ENCODE data around the gene CENPT.
"Not testable (repeated sequence)": the region's sequence is repeated elsewhere in the genome, so short reads cannot be mapped to it uniquely, and the experiment has no call there.

Gene CENPT

GRCh38 chr16:67874372-67874771, 26.9 kb upstream of the CENPT start:
- DNase-seq (ENCODE audit: low spot score): no peak

- no peak for DNase-seq (ENCODE audit: low spot score)
Observed at GRCh38 chr16:67873435-67874370, 26.2 kb upstream of the CENPT start.

GRCh38 chr16:67872631-67873434, 25.3 kb upstream of the CENPT start, which contains the start of gene EDC4:
Gene EDC4 (plus strand): TSS chr16:67873052. CDS start chr16:67873262, 210 bp downstream.
- DNase-seq (ENCODE audit: low spot score): peak; percentile 73

- DNase-seq (ENCODE audit: low spot score): no peak
Observed at GRCh38 chr16:67872131-67872630, 24.7 kb upstream of the CENPT start.

- no peak for DNase-seq (ENCODE audit: low spot score)
Observed at GRCh38 chr16:67871256-67871655, 23.8 kb upstream of the CENPT start.

GRCh38 chr16:67869653-67870052, 22.2 kb upstream of the CENPT start:
- DNase-seq (ENCODE audit: low spot score): no peak

GRCh38 chr16:67868290-67868689, 20.8 kb upstream of the CENPT start:
- DNase-seq (ENCODE audit: low spot score): no peak

GRCh38 chr16:67865318-67865717, 17.8 kb upstream of the CENPT start:
- peak; percentile 38 for DNase-seq (ENCODE audit: low spot score)

GRCh38 chr16:67864594-67864993, 17.1 kb upstream of the CENPT start:
- DNase-seq (ENCODE audit: low spot score): no peak

GRCh38 chr16:67864044-67864443, 16.6 kb upstream of the CENPT start:
- not testable (repeated sequence) for DNase-seq (ENCODE audit: low spot score)

GRCh38 chr16:67862623-67863583, 15.4 kb upstream of the CENPT start:
- DNase-seq (ENCODE audit: low spot score): peak; percentile 50

GRCh38 chr16:67861877-67862276, 14.4 kb upstream of the CENPT start:
- no peak for DNase-seq (ENCODE audit: low spot score)

- DNase-seq (ENCODE audit: low spot score): no peak
Observed at GRCh38 chr16:67860589-67861398, 13.3 kb upstream of the CENPT start.

- DNase-seq (ENCODE audit: low spot score): no peak
Observed at GRCh38 chr16:67858500-67858899, 11.0 kb upstream of the CENPT start.

GRCh38 chr16:67857547-67858233, 10.2 kb upstream of the CENPT start:
- DNase-seq (ENCODE audit: low spot score): peak; percentile 90

- no peak for DNase-seq (ENCODE audit: low spot score)
Observed at GRCh38 chr16:67856927-67857546, 9.5 kb upstream of the CENPT start.

GRCh38 chr16:67855789-67856188, 8.3 kb upstream of the CENPT start:
- no peak for DNase-seq (ENCODE audit: low spot score)

- no peak for DNase-seq (ENCODE audit: low spot score)
Observed at GRCh38 chr16:67853670-67854069, 6.2 kb upstream of the CENPT start.

- no peak for DNase-seq (ENCODE audit: low spot score)
Observed at GRCh38 chr16:67848118-67848517, 625 bp upstream of the CENPT start.

All from kidney capillary endothelial cell (primary cell).